Amygdala (tissue), 56 donors: ENCODE measurements around the gene PARP11.
A peak's percentile ranks its signal among the peaks of the same experiment; 100 is the strongest.

Source experiments
- DNase-seq, 56 donors: peaks; one replicate each; lab custom pipeline; 2025; lab: John Stamatoyannopoulos, UW

The PARP11 gene

DNA sequence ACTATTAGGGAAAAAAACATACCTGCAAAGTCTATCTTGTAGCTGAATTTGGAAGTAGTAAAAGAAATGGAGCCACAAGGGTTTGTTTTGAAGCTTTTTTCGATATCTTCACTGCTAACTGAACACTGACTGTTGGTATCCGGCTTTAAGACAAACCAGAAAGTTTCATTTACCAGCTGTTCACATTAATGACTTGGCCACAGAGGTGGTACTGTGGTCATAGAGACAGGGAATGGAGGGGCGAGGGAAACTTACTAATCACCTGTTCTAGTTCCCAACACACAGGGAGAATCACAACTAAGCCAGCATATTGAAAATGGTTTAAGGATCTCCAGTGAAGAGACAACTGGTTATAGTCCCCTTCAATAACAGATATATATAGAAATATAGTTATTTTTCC lies 44.3 kb downstream of the PARP11 start:
- DNase-seq = no peak

DNA sequence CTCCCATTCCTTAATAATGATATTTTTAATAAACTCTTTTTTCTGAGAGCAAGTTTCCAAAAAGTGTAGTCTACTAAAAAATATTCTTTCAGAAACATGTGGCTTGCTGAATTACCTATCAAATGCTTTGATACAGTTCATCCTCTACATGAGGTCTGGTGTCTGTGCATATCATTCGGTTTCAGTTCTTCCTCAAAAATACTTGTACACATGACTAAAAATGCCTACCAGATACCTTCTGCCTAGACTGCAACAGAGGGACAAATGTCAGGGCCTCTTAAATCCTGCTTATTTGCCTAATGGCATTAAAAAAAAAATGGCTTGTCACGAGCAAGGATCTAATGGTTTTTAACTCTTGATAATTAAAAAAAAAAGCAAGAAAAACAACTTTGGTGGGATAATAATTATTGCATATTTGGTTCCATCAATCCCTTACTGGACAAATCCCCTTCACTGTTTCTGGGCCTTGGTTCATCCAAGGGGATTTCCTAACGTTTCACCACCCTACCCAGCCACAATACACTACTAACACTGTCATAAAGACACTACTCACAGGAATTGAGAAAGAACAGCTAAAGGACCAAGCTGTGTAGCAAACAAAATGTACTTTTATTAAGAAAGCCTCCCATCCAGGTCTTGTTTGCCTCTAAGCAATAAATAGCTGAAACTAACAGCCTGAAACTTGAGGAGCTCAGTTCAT lies 45.7 kb downstream of the PARP11 start:
- DNase-seq = no peak

DNA sequence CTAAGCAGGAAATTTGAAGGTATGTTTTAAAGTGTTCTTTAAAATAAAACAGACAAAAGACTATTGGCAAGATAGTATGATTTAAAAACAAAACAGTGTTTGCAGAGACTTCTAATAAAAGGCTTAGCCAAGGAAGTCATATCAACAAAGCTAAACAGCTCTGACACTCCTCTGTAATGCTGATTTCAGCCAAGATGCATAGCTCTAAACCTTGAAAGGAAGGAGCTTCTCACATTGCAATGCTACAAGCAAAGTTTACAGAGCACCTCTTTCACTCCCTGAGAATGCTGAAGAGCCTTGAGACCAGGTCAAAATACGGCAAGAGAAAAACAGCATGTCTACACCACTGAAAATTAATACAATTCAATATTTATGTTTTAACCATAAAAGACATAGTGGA lies 51.8 kb downstream of the PARP11 start:
- DNase-seq = no peak

- DNase-seq = no peak
Observed at GRCh38 chr12:3820122-3820521, 53.1 kb downstream of the PARP11 start.

DNA sequence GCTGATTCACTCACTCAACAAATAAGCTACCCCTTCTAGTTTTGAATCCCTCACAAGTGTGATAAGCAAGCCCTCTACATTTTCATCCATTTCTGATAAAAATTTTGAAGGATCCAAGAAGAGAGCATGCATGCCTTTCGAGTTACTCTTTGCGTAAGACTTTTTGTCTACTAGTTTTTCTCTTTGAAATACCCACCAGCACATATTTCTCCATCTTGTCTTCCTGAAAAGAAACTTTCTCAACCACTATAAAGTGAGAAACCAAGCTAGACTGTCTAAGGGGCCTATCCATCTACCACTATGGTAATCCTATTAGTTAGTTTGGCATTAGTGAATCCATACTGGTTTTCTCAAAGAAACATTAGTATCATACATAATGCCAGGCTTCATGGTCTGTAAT lies 56.9 kb downstream of the PARP11 start:
- DNase-seq = no peak

DNA sequence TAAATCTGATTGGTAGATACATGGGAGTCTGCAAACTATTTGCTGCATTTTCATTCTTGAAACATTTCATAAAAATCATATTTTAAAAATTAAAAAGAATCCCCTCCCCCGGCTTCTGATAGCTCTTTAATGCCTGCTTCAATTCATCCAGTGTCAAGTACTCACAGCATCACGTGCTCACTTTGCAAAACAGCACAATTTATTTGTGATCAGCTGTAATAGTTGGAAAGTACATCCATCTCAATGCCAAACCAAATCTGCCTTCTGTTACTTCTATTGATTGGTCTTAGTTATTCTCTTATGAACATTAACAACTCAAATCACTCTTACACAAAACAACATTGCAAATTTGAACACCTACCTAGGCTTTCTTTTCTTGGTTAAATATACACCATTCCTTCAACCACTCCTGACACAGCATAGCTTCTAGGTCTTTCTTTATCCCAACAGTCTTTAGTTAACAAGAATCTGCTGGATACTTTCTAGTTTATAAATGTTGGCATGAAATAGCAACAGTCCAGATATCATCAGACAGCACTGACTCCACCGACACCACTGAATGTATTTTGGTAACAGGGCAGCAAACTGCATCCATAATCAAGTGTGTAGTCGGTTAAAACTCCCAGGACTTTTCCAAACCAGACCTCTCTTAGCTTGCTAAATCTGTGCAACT lies 58.0 kb downstream of the PARP11 start:
- DNase-seq = no peak

DNA sequence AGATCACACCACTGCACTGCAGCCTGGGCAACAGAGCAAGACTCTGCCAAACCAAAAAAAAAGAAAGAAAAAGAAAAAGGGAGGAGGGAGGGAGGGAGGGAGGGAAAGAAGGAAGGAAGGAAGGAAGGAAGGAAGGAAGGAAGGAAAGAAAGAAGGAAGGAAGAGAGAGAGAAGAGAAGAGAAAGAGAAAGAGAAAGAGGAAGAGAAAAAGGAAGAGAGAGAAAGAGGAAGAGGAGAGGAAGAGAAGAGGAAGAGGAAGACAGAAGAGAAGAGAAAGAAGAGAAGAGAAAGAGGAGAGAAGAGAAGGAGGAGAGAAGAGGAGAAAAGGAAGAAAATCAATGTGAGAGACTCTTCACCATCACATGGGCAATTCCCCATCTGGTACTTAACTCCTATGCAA lies 62.7 kb downstream of the PARP11 start:
- DNase-seq = no peak

GRCh38 chr12:3810016-3810370 lies 63.2 kb downstream of the PARP11 start:
- DNase-seq = no peak

- DNase-seq = no peak
Observed at GRCh38 chr12:3809357-3810015, 63.7 kb downstream of the PARP11 start.

GRCh38 chr12:3805077-3805476 lies 68.1 kb downstream of the PARP11 start:
- DNase-seq = no peak

GRCh38 chr12:3803865-3804472 lies 69.2 kb downstream of the PARP11 start:
- peak in 47 of 56 donors; percentile 0 to 79 (median 29) for DNase-seq

DNA sequence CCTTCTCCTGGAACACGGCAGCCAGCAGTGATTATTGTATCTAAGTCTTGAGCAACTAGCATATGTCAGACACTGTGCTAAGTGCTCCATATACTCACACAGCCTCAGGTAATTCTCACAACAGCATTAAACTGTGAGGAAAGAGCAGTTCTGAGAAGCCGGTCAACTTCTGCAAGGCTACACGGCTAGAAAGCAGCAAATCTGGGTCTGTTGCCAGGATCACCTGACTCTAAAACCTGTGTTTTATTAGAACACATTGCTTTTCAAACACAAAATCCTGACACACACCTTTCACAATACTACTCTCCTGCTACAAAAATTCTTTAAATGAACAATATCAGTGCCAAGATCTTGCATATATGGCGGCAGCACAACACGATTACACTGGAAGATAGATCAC lies 70.5 kb downstream of the PARP11 start:
- DNase-seq = no peak

DNA sequence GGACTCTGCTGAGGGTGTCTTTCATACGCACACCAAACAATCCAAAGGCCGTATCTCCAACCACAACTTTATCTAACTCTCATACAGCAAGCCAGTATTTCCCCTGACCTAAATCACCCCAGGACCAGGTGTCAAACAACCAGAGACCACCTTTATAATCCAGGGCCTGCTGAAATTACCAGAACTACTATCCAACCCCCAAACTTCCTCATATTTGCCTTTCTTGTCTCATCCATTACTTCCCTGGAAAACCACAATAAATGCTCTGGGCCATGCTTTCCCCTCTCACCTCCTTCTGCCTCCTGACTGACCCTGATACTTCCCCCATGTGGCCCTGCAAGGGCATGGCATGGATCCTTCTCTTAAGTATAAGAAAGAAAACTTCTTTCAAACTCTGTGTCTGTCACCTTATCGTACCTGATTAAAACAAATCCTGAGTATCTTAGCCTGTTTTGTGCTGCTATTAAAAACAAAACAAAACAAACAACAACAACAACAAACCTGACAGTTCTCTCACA lies 75.6 kb downstream of the PARP11 start:
- DNase-seq = no peak

- DNase-seq = no peak
Observed at GRCh38 chr12:3795492-3796133, 77.6 kb downstream of the PARP11 start.

DNA sequence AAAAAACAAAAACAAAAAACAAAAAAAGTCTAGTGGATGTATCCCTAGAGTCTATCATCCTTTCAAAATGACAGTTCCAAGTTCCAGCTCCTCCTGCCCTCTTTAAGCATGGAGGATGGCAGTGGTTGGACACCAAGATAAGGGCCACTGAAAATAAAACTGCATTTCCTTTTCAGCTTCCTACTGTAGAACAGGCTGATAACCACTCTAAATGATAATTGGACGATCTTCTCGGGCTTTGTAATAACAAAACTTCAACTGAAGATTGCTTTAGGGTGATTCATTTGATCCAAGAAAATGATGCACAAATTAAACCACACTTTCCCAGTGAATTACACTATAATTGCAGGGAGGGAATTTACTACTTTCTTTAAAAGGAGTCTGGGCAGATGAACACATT lies 78.1 kb downstream of the PARP11 start:
- no peak for DNase-seq

GRCh38 chr12:3792623-3793288 lies 80.4 kb downstream of the PARP11 start:
- no peak for DNase-seq

GRCh38 chr12:3791256-3791874 lies 81.8 kb downstream of the PARP11 start:
- DNase-seq = no peak

DNA sequence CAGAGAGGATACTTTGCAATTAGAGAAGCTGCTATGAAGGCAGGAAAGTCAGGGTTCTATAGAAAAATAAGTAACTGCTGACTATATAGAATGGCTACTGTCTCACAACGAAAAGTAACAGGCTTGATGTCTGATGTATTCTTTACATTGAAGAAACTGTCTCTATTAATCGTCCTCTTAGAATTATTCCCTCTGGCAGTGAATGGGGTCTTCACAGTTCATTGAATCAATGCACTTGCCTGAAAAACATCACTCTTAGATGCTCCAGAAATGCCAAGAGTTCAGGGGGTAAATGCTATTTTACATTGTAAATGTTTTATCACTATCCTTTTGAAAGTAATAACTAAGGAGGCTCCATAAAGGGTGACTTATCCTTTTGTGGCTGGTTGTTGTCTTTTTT lies 82.6 kb downstream of the PARP11 start:
- no peak for DNase-seq

- DNase-seq = no peak
Observed at GRCh38 chr12:3789838-3790237, 83.4 kb downstream of the PARP11 start.
